Stimulated activated CD4-positive, alpha-beta T cell treated with anti-CD3 and anti-CD28 coated beads, Interleukin-1b, Interleukin-23, amount 100 ng/mL, for 1 hour (primary cell): ENCODE data around the gene LITAFD.
"Not testable (repeated sequence)": the region's sequence is repeated elsewhere in the genome, so short reads cannot be mapped to it uniquely, and the experiment has no call there.

ENCODE experiments used
- DNase-seq, 2 donors: peaks; one replicate each; pipeline ENCODE4 v3.0.0-alpha.2; 2020; ENCODE audit warnings: low read depth in 2 of 2

Gene LITAFD

DNA sequence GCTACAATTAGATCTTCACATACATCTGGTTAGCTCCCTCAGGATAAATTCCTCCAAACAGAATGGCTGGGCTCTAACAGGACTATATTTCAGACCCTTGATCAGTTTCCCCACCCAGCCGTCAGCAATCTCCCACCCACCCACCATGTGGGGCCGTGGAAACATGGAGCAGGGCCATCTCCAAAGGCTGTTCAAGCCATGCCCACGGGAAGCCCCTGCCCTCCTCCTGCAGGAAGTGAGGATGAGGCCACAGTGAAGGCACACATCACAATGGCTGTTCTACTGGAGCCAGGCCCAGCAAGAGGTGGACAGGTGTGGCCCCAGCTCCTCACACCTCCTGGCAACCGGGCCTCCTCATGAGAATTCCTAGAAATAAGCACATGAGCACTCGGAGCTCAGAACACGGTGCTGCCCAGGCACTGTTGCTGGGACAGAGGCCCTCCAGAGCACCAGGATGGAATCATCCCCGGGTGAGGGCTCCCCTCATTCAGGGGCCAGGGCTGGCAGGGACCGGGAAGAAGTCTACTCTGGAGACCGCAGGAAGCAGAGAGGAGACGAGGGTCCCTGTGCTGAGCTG is at the start of gene LITAFD:
LITAFD (plus strand) TSS at position 311 of the 577 bp plus-strand sequence. CDS start 2,005 bp downstream, outside the sequence.
- DNase-seq: no peak

DNA sequence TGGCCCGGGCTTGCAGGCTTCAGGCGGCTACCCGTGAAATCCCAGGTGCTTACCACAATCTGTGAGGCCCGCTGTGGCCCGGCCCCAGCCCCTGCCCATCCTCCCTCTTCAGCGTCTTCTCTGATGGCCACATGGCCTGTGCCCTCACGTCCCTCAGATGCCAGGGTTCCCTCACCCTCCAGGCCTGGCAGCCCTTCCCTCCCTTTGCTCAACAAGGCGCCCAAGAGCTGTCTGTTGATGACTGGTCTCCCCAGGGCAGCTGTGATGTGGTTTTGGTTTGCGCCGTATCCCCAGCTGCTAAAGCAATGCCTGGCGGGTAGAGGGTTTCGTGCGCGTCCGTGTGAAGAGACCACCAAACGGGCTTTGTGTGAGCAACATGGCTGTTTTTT is 49.4 kb upstream of the LITAFD start:
- no peak for DNase-seq

DNA sequence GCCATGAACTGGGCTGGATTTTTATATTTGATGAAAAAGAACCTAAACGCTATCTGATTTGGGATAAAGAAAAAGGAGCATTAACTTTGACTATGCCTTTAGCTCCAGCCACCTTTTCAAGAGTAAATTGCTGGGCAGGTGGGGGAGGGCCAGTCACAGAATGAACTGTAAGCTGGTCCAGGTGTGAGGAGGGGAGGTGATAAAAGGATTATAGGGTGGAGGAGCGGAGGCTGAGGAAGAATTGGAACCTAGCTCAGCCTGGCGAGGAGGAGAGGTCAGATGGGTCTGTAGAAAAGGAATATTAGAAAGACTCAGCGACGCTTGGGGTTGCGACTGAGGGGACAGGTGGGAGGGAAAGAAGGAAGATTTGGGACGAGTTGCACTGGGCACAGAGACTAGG is 45.4 kb upstream of the LITAFD start:
- not testable (repeated sequence) for DNase-seq

DNA sequence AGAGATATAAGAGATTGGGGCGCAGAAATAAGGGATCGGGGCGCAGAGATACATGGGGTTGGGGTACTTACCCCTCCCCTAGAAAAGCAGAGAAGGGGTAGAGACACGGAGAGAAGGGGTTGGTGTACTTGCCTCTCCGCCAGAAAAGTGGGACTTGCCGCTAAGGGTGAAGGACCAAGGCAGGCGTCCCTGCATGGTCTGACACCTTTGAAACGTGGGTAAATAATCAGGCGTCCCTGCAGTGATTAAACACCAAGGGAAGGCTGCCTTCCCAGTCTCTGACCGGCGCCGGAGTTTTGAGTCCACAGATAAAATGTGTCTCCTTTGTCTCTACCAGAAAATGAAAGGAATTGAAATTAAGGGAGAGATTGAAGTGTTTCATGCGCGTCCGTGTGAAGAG is 44.6 kb upstream of the LITAFD start:
- not testable (repeated sequence) for DNase-seq

DNA sequence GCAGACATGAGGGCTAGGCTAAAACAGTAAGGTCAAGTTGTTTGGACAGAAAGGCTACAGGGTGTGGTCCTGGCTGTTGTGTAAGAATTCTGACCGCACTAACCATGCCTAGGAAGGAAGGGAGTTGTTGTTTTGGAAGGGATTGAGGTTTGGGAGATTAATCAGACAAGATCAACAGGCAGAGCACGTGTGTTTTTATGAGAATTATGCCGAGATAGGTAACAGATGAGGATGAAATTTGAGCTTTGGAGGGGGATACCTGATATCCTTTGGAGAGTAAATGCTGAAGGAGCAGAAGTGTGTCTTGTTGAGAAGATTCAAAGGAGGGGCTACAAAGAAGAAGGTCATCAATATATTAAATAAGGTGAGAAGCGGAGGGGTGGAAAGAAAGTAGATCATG is 40.1 kb upstream of the LITAFD start:
- not testable (repeated sequence) for DNase-seq

DNA sequence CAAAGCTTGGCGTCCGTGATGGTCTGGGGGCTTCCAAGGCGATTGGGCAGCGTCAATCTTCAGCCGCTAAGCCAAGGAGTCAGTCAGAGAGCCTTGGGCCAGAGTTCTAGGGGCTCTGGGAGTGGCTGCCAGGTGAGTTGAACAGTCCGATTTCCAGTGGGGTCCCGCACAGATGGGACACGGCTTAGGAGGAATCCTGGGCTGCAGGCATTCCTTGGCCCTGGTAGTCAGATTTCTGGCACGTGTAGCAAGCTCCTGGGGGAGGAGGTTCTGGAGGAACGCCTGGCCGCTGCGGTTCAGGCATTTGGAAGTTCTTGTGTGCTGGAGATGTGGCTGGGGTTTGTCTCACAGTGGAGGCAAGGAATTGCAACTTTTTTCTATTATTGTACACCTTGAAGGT is 38.9 kb upstream of the LITAFD start:
- DNase-seq: not testable (repeated sequence)

DNA sequence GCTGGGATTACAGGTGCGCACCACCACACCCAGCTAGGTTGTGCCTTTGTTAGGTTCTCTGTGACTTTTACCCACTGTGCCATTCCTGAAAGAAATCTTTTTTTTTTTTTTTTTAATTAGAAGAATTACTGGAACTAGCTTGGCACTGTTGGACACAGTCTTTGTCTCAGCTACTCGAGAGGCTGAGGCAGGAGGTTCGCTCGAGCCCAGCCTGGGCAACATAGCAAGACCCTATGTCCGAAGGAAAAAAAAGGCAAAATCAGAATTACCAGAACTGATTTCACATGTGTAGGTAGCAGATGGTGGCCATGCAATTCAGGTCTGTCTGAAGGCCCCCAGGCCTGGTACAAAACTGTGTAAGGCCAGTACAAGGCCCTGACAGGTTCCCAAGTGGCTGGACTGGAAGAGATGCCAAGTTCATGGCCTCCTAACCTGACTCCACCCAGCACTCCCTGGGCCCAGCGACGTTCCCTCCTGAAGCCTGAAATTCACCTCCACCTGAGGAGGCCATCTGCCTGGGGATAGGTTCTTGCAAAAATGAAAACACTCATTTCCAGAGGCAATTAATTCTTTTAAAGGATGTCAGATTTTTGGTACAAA is 36.4 kb upstream of the LITAFD start:
- DNase-seq: no peak

DNA sequence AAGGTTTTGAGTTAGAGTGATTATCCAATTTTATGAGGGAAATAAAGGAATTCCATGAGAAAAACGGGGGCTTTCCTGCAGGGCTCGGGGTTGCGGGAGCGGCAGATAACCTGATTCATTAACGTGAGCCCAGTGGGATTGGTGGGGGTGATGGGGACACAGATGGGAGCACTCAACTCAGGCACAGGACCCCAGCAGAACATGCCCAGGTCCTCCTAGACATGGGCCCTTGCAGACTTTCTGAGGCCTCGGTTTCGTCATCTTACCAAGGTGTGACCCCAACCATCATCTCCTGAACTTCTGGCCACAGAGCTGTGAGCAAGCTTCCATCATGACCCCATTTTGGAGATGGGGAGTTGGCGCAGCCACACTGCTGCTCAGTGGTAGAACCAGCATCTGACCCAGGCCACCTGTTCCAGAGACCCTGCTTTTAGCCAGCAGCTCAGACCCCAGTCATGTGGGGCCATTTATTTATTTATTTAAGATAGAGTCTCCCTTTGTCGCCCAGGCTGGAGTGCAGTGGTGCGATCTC is 35.7 kb upstream of the LITAFD start:
- DNase-seq: no peak

DNA sequence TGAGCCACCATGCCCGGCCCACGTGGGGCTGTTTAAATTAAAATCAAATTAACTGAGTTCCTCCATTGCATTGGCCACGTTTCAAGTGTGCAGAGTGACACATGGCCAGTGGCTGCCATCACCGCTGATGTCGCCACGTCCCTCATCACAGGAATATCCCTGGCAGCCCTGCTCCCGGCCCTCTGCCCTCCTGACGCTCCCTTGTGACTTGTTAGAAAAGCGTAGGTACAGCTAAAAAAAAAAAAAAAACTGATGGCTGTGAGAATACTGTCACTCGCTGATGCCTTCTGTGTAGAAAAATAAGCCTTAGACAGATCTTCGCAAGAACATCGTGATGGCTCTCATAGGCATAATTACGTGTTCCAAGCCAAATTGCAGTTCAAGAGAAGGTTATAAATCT is 35.0 kb upstream of the LITAFD start:
- no peak for DNase-seq

DNA sequence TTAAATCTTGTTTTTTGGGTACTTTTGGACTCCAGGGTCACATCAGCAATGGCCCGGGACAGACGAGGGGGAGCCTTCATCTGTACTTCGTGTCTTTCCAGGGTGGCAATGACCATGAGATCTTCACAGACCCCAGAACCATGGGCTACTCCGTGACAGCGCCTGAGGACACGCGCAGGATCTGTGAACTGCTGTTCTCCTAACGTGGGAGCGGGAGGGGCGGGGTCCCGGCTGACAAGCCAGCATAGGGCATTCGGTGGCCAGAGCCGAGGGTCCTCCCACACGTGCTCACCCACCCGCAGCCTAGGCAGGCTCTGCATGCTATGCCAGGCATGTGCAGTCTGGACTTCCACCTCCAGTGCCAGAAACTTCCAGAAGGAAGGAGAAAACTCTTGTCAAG is 34.5 kb upstream of the LITAFD start:
- DNase-seq: no peak

DNA sequence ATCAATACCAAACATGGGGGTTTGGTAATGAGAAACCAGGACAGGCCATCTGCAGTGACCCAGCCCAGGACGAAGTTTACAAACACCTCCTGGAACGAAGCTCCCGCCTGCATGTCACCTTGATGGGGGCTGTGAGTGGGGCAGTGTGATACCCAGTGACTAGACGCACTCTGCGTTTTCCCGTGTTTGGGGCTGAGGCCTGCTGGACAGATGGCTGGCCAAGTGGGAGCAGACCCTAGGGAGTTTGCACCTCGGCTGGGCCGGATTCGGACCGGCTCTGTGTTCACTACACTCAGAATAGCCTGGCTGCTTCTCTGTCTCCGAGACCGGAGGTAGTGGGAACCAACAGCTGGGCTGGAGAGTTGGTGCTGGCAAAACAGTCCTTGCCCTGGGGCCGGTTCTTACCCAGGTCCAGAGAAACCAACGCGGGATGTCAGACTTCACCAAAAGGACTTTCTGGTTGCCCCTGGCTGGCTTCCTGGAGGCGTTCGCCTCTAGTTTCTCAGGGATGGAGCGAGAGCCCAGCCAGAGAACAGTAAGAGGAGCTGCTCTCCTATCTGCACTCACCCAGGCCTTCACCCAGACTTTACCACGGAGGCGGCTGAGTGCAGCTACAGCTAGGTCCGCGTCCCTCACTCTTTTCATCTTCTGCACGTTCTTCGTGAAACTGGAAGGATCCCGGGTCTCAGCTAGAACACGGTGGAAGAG is 33.8 kb upstream of the LITAFD start:
- DNase-seq: no peak

DNA sequence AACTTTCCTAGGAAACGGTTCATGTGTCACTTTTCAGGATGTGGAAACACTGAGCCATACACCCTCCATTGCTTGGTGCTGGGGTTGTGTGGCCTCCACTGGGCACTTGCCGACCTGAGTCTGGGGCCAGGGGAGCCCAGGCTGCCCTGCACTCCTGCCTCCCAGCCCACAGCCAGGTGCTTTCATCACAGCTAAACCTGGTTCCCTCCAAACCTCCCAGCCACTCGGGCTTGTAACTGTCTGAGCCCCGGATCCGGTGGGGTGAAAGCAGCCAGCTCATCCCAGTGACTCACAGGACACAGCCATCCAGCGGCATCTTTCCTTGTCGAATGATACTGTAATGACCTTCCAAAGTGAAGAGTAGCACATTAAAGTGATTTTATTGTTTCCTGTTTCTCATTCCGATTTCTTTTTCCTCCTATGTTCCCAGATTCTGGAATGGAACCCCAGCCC is 33.2 kb upstream of the LITAFD start:
- no peak for DNase-seq

DNA sequence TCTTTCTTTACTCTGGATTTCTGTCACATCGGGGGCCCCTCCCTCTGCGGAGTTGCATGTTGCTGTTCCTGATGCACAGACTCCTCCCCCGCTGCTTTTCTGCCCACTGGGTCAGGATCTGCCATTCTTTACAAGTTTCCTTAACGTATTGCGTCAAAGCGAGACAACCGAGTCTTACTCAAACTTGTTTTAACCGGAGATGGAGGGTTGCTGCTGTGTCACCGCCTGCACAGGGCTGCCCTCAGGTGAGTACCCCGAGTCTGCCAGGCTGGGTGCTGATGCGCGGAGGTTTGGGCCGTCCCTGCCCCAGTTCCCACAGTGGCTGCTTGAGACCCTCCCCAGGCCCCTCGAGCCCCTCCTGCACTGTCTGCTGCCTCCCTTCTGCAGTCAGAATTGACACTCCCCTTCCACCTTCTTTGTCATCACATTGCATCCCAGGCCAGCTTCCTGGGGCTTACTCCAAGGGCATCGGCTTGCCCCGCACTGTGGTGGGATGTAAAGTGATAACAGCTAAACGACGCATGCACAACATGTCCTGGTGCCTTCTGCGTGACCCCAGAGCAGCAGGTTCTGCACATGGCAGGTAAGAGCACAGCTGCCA is 32.6 kb upstream of the LITAFD start:
- no peak for DNase-seq

DNA sequence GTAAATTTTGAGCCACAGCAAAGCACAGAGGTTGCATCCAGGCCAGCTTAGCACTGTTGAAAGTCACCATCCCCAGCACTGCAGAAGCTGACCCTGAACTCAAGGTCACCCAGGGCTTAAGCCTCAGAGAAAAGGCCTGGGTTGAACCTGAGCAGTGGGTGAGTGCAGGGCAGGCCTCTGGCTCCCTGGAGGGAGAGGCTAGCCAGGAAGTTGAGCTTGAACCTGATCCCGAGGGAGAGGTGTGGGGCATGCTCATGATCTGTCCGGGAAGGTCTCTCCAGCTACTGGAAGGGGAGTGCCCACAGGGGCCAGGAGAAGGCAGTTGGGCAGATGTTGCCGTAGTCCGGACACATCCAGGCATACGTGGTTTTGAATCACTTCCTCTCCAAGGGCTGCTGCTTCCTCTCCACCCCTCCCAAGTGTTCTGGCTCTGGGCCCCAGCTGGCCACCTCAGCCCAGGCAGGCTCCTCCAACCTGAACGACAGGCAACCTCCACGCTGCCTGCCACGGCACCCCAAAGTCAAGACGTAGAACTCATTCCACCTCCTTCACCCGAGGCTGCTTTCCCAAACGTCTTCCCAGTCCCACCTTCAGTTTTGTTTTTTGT is 31.8 kb upstream of the LITAFD start:
- no peak for DNase-seq

DNA sequence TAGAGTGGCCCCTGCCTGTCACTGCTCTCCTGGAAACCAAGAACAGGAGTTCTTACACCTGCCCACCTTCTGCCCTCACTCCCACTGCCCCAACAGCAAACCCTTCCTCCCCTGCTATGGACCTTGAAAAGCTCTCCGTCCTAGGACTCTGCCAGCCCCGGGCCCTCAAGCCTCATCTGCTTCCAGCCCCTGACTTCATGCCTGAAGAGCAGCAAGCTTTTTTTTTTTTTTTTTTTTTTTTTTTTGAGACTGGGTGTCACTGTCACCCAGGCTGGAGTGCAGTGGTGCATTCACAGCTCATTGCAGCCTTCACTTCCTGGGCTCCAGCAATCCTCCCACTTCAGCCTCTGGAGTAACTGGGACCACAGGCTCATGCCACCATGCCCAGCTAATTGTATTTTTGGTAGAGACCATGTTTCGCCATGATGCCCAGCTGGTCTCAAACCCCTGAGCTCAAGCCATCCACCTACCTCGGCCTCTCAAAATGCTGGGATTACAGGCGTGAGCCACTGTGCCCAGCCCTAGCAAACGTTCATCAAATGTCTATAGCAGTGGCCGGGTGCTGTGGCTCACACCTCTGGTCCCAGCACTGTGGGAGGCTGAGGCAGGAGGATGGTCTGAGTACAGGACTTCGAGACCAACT is 30.3 kb upstream of the LITAFD start:
- no peak for DNase-seq

DNA sequence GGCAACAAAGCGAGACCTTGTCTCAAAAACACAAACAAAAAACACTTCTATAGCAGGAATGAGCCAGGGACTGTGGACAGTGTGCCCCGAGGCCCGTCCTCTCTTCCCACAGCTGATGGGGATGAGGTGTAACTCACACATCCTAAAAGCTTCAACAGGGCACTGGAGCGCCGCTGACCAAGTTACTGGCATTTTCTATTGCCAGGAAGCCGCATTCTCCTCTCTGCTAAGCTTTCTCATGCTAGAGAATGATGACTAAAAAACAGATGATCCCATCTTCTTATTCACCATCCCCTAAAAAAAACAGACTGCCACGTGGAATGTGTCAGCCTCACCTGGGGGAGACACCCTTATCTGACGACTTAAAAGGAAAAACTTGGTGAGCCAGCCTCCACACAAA is 29.6 kb upstream of the LITAFD start:
- DNase-seq: no peak

DNA sequence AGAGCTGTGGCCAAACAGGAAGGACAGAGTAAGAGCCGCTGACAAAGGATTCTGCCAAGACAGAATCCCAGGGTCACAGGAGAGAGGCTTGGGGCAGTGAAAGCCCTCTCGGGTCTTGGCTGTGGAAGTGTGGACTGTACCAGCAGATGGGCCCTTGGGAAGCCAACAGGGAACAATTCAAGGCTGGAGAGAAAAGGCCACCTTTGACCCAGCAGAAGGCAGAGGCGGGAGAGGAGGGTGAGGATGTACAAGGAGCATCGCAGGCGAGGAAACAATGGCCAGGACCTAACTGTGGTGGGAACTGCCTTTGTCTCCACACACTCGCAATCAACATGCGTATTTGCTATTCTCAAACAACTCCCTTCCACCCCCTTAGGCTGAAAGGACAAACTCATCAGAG is 29.0 kb upstream of the LITAFD start:
- no peak for DNase-seq

DNA sequence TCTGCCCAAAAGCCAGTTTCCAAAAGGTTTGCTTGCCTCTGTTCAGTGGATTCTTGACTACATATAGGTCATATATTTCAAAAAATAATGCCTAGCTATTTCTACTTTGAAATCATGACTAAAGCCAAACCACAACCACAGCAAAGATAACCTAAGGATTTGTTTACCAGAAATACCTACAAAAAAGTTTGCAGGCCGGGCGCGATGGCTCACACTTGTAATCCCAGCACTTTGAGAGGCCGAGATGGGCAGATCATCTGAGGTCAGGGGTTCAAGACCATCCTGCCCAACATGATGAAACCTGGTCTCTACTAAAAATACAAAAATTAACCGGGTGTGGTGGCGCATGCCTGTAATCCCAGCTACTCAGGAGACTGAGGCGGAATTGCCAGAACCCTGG is 28.5 kb upstream of the LITAFD start:
- DNase-seq: no peak

DNA sequence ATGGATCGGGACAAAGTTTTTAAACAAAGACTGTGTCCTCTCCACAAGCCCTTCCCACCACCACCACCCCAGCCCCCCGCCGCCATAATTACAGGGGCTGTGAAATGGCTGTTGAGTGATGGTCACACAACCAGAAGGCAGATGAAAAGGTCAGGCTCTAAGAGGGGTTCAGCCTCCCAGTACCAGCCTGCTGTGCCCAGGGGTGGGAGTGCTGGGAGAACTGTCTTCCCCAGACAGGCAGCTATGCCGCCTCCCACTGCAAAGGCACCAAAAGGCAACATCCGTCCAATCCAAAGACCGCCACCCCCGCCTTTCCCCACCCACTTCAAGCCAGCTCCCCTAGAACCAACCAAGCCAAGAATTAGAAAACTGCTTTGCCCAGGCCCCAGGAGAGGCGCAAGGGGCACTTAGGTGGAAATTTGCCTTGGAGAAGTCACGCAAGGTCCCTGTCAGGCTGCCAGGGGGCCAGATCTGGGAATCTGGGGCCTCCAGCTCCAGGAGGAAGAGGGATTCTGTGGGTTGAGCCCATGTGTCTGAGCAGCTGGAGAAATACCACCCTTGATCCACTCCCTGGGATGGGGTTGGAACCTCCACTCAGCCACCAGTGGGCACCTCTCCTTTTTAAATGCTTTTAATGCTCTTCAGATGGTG is 27.7 kb upstream of the LITAFD start:
- DNase-seq: no peak

DNA sequence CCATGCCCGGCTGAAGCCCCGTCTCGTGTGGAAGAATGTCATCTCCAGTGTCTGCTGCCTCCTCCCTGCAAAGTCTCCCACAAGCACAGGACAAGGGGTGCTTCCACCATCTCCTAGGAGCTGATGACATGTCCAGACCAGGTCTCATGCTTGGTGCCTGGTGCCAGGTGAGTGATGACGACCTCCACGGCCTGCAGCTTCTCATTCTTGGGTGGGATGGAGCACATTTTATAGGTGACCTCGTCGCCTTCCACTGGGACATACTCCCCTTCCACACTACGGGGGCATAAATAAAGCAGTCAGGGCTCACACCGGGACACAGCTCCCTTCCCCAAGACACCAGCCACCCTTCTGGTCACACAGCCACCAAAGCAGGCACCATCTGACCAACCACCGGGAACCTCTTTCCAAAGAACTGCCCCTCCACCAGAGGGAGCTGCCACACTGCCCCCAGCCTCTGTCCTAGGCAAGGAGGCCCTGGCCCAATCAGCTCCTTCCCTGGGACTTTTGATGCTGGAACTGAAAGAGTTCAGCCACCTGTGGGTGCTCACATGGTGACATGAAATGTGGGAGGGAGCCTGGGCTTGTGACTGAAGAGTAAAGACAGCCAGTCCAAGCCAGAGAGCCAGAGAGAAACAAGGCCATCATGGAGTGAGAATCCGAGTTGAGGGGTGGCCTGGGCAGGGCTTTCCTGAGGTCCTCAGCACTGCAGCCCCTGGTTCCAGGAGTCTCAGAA is 26.9 kb upstream of the LITAFD start:
- no peak for DNase-seq

DNA sequence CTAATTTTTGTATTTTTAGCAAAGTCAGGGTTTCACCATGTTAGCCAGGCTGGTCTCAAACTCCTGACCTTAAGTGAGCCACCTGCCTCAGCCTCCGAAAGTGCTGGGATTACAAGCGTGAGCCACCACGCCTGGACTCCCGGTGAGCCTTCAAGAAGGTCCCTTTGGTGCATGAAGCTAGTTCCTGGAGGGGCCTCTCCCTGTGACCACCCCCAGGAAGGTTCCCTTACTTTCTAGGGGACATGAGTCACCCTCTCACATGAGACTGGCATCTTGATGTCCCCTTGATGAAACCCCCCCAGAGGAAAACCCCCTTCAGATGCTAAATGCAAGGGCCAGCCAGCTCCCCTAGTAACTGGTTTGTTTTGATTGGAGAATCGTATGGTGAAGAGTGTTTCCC is 26.2 kb upstream of the LITAFD start:
- no peak for DNase-seq
